Ectodermal cell (in vitro differentiated cells): ENCODE data around the gene ERC2.

Experiments
- H3K27ac ChIP-seq: 2 replicates; pipeline ENCODE4 v1.7.0; 2013; ENCODE audit warnings: mild to moderate bottlenecking, low read depth, low read length; ENCODE audit not compliant: insufficient read depth, poor library complexity, severe bottlenecking
- H3K27me3 ChIP-seq: 2 replicates; pipeline ENCODE4 v1.7.0; 2013; ENCODE audit warnings: mild to moderate bottlenecking, low read length; ENCODE audit not compliant: insufficient read depth, control insufficient read depth, poor library complexity, severe bottlenecking
- H3K36me3 ChIP-seq: one replicate; pipeline ENCODE4 v1.7.0; 2013; ENCODE audit warnings: low read length; ENCODE audit not compliant: control insufficient read depth, insufficient read depth
- H3K4me1 ChIP-seq: one replicate; pipeline ENCODE4 v1.7.0; 2013; ENCODE audit warnings: low read length; ENCODE audit not compliant: control insufficient read depth, insufficient read depth
- H3K4me3 ChIP-seq: 2 replicates; pipeline ENCODE4 v1.7.0; 2013; ENCODE audit warnings: low read depth, low read length, control low read depth; ENCODE audit not compliant: insufficient read depth
- H3K9me3 ChIP-seq: 2 replicates; pipeline ENCODE4 v1.7.0; 2013; ENCODE audit warnings: mild to moderate bottlenecking, low read length, moderate library complexity; ENCODE audit not compliant: control insufficient read depth
- WGBS, 2 experiments: methylation state at CpG; one replicate each; pipeline ENCODE4 v1.1.7; 2013; ENCODE audit warnings: missing lambda C conversion rate in 2 of 2; 5-methylcytosine and 5-hydroxymethylcytosine counted together

ERC2 gene

DNA sequence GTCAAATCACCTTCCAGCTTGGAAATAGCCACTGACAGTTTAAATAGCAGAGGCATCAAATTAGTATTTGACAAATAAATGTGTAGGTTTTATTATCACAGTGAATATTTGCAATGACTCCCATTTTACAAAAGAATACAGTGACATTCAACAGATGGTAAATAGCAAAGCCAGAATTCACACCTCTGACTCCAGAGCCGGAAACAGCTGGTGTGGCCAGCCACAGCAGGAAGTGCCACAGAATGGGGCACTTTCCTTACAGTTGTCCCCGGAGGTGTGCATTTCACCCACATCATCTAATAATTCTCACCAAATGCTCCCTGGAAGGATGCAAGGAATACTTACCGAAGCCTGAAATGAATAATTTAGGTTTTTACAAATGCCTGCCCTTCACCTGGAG is 685.5 kb downstream of the ERC2 start:
- H3K27ac ChIP-seq: no peak overlapping the region
- H3K36me3 ChIP-seq: no peaks in the 10 kb centered on the region
- H3K4me3 ChIP-seq: no peak overlapping the region
- H3K9me3 ChIP-seq: no peaks in the 10 kb centered on the region
- no peaks in the 10 kb centered on the region for H3K4me1 ChIP-seq
- 91 to 92% methylated on average over 3 of the region's 3 CpGs for WGBS, 2 experiments
- H3K27me3 ChIP-seq: no peaks in the 10 kb centered on the region

DNA sequence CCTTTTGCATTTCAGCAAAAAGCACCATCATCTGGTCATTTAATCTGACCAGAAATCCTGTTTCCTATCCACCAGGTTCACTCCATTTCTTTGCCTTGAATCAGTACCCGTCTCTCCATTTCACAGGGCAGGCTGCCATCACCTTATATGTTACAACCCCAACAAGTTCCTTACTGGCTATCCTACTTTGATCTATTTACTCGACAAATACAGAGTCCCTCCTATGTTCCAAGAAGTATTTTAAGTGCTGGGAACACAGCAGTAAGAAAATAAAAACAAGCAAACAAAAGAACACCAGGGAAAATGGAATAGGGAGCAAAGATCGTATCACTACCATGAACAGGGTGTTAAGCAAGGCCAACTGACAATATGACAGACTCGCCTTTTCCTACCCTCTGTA is 685.9 kb downstream of the ERC2 start:
- H3K4me3 ChIP-seq: no peak overlapping the region
- H3K27ac ChIP-seq: no peak overlapping the region
- no peaks in the 10 kb centered on the region for H3K9me3 ChIP-seq
- no peaks in the 10 kb centered on the region for H3K36me3 ChIP-seq
- H3K27me3 ChIP-seq: no peaks in the 10 kb centered on the region
- H3K4me1 ChIP-seq: no peaks in the 10 kb centered on the region
- WGBS, 2 experiments: 81 to 90% methylated on average over 4 of the region's 4 CpGs

GRCh38 chr3:55780913-55781312 is 687.4 kb downstream of the ERC2 start:
- Histone ChIP-seq H3K27ac (no peak overlapping the region), H3K9me3 (no peaks in the 10 kb centered on the region), H3K36me3 (no peaks in the 10 kb centered on the region), H3K4me3 (no peak overlapping the region), H3K27me3 (no peaks in the 10 kb centered on the region), H3K4me1 (peaks cover 4% of the 10 kb centered on the region)
- WGBS, 2 experiments: 91 to 93% methylated on average over 4 of the region's 4 CpGs

DNA sequence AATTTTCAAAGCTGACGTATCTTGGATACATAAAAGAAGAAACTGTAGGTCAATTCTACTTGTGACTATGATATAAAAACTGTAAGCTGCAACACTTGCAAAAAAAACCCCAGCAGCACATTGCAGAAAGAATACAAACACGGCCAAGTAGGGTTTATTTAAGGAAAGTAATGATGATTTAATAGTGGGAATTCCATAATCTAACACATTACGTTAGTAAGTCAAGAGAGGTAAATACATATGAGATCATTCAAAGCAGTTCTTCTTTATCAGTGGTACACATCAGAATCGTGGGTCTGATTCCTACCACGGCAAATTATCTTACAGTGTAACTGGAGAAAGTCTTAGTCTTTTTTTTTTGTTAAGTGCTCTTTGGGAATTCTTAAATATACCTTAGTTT is 688.7 kb downstream of the ERC2 start:
- 93 to 100% methylated on average over 5 of the region's 5 CpGs for WGBS, 2 experiments
- Histone ChIP-seq H3K4me1 (peaks cover 4% of the 10 kb centered on the region), H3K27ac (no peak overlapping the region), H3K9me3 (no peaks in the 10 kb centered on the region), H3K4me3 (no peak overlapping the region), H3K27me3 (no peaks in the 10 kb centered on the region), H3K36me3 (no peaks in the 10 kb centered on the region)

- 92 to 94% methylated on average over 4 to 5 of the region's 6 CpGs for WGBS, 2 experiments
- Histone ChIP-seq H3K27me3 (no peaks in the 10 kb centered on the region), H3K27ac (no peak overlapping the region), H3K4me3 (no peak overlapping the region), H3K4me1 (peaks cover 4% of the 10 kb centered on the region), H3K9me3 (no peaks in the 10 kb centered on the region), H3K36me3 (no peaks in the 10 kb centered on the region)
These were observed 692.7 kb downstream of the ERC2 start for GRCh38 chr3:55775366-55776154.

DNA sequence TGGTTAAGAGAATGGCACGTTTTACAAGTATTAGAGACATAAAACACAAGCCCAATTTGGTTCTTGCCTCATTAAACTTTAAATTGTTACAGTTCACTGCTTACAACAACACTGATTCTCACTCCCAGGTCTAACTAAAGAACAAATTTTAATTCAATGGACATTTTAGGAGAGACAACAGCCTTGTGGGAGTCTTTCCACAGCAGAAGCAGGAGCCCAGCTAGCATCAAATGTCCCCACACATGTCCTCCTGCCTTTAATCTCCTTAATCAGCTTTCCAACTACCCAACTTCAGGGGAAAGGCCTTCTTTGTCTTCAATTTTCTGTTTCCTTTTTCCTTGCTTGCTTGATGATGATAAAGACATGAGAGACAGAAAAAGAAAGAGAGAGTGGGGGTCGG is 693.4 kb downstream of the ERC2 start:
- H3K36me3 ChIP-seq: no peaks in the 10 kb centered on the region
- no peak overlapping the region for H3K27ac ChIP-seq
- no peaks in the 10 kb centered on the region for H3K27me3 ChIP-seq
- 85 to 91% methylated on average over 2 of the region's 2 CpGs for WGBS, 2 experiments
- H3K4me3 ChIP-seq: no peak overlapping the region
- no peaks in the 10 kb centered on the region for H3K9me3 ChIP-seq
- peaks cover 4% of the 10 kb centered on the region for H3K4me1 ChIP-seq

DNA sequence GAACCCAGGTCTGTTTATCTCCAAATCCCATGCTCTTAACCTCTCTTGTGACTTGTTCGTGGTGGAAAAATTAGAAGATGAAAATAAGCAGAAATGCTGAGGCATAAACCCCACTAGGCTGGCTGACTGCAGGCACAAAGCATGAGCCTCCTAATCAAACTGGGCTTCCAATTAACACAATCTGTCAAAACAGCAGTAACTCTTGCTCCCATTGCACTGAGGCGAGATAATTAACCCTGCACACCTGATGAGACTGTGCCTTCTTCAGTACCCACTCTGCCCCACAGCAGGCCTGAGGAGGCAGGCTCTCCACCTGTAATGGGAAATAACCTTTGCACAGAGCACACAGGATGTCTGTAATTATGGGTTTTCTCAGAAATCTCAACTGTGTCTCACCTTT is 696.8 kb downstream of the ERC2 start:
- no peak overlapping the region for H3K4me3 ChIP-seq
- H3K4me1 ChIP-seq: peaks cover 4% of the 10 kb centered on the region
- H3K9me3 ChIP-seq: no peaks in the 10 kb centered on the region
- H3K27me3 ChIP-seq: no peaks in the 10 kb centered on the region
- H3K27ac ChIP-seq: no peak overlapping the region
- 96 to 97% methylated on average over 1 to 2 of the region's 2 CpGs for WGBS, 2 experiments
- no peaks in the 10 kb centered on the region for H3K36me3 ChIP-seq

- H3K9me3 ChIP-seq: no peaks in the 10 kb centered on the region
- H3K4me1 ChIP-seq: no peaks in the 10 kb centered on the region
- no peaks in the 10 kb centered on the region for H3K27me3 ChIP-seq
- no peak overlapping the region for H3K4me3 ChIP-seq
- H3K27ac ChIP-seq: no peak overlapping the region
- H3K36me3 ChIP-seq: no peaks in the 10 kb centered on the region
- WGBS, 2 experiments: 81 to 86% methylated on average over 1 of the region's 1 CpG
These were observed 698.2 kb downstream of the ERC2 start for GRCh38 chr3:55770077-55770476.

DNA sequence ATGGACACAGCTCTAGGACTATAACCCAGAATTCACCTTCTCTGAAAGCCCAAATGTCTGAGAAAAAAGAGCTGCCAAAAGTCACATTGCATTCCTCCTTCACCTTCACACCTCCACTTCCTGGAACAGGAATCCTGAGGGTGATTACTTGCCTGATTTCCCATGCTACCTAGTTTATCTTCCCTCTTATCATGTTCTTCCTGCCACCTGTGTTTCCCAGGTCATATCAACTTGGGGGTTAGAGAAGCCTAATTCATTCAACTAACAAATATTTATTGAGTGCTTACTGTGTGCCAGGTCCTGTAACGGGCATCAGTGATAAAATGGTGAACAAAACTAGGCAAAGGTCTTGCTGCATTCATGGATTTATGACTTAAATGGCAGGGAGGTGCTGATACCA is 701.5 kb downstream of the ERC2 start:
- no peaks in the 10 kb centered on the region for H3K9me3 ChIP-seq
- WGBS, 2 experiments: 0 to 2% methylated on average over 1 of the region's 1 CpG
- H3K27me3 ChIP-seq: no peaks in the 10 kb centered on the region
- no peaks in the 10 kb centered on the region for H3K4me1 ChIP-seq
- no peak overlapping the region for H3K4me3 ChIP-seq
- H3K27ac ChIP-seq: no peak overlapping the region
- no peaks in the 10 kb centered on the region for H3K36me3 ChIP-seq

DNA sequence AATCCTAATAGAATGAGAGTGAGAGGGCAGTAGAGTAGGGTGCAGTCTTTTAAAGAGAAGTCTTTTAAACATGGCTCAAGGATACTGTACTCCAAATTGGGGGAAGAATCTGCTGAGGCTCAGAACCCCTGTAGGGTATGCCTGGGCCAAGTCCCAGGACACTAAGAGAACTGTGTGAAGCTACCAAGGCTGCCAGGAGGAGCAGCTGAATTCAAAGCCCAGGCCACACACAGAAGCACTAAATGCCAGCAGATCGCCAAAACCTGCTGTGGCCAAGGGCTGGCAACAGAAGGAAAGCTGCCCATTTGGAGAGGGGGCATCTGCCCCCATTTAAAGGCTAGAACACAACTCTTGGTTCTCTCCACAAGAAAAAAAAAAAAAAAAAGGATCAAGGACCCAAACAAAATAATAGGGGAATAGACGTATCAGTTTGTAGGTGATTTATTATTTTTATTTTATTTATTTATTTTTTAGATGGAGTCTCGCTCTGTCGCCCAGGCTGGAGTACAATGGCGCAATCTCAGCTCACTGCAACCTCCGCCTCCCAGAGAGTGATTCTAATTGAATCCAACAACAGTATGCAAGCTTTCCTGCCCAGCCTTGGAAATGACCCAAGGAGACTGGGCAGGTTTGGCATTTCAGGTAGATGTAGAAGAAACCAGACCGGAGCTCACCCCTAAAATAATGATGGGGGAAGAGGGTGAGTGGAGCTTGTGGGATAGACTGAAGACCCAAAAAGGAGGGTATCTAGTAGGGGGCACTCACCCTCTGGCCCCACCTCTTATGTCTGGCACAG is 702.2 kb downstream of the ERC2 start:
- Histone ChIP-seq H3K27ac (no peak overlapping the region), H3K9me3 (no peaks in the 10 kb centered on the region), H3K4me1 (no peaks in the 10 kb centered on the region), H3K27me3 (no peaks in the 10 kb centered on the region), H3K4me3 (no peak overlapping the region), H3K36me3 (no peaks in the 10 kb centered on the region)
- 94 to 95% methylated on average over 6 of the region's 7 CpGs for WGBS, 2 experiments
